Stimulated activated CD4-positive, alpha-beta T cell treated with anti-CD3 and anti-CD28 coated beads, Interleukin-1b, Interleukin-23, amount 100 ng/mL, for 24 hours (primary cell): Measurements from ENCODE around the gene IKZF3.
"Not testable (repeated sequence)": the region's sequence is repeated elsewhere in the genome, so short reads cannot be mapped to it uniquely, and the experiment has no call there.

ENCODE experiments used
- DNase-seq, 4 experiments: peaks; one replicate each; pipeline ENCODE4 v3.0.0-alpha.2; 2020; ENCODE audit warnings: low read depth in 4 of 4, low spot score in 1 of 4

Gene IKZF3

DNA sequence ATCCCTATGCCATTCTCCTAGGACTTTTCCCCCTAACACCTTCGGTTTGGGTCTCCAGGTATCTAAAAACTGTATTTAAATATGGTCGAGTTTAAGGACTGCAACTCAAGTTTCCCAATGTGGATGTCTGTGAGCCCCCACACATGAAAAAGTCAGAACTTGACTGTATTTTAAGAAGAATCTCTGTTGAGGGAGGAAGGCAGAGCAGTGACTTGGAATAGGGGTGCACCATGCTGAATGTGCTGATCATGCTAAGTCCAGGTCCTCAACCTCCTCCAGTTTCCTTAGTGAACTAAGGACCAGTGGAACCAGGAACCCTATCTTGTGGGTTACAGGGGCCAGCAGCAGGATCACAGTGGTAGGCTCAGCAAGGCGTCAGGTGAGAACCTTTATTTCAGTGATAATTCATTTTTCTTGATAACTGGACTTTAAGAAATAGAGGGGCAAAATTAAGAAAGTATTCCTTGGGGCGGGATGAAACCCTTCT lies 106.9 kb downstream of the IKZF3 start:
- DNase-seq: no peak

DNA sequence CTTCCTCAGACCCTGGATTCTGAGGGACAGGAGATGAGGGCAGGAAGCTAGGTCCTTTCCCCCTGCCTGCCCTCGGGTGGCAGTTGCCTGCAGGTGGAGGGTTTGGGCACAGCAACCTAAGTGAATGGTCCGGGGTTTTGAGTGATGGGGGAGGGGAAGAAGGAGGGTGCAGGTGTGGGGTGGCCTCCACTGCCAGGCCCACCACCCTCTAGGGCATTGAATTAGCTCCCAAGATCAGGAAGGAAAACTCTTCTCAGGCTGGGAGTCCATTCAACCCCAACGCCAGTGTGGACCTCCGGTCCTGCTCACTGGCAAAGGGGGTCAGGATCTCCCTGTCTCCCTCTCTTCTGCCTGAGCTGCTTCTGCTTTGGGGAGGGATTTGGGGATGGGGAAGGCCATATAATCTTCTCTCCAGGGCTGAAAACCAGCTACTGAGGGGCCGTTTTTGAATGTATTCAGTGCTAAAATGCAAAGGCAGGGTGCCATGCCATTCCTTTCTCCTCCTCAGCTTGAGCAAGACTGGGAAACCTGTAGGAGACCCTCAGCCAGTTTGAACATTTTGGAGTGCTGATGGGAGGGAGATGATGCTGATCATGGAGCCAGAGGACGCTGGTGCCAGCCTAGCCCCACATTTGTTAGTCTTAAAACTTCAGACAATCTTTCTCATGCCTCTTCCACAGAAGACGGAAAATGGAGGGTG lies 107.6 kb downstream of the IKZF3 start:
- no peak for DNase-seq

DNA sequence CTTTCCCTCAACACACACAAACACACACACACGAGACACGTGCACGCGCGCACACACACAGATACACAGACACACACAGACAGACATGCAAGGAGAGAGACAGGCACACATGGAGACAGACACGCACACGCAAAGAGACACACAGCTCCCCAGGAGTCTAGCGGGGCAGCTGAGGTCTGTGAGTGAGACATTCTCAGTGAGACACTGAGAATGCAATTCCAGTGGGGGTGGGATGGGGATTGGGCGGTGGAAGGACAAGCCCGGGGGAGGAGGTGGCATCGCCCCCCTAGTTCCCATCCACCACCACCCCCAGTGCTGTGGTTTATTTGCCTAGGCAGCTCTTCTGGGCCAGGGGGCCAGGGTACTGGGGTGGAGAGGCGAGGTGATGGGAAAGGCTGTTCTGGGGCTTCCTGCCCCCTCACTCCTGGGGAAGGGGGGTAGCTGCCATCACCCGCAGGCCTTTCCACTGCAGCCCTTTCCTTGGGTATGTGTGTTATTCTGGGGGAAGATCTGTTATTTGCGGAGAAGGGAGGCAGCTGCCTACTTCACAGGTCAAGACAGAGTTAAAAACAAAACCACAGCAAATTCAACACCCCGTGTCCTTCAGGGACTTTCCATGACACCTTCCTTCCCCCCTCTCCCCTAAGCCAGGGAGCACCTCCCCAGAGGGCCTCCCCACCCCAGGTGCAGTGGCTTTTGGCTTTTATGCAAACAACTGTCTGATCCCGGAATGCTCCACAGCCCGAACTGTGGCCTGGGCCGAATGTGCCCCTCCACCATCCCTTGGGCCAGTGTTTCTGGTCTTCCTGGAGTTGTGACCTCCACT lies 108.3 kb downstream of the IKZF3 start:
- peak in 1 of 4 experiments; percentile 24 for DNase-seq

DNA sequence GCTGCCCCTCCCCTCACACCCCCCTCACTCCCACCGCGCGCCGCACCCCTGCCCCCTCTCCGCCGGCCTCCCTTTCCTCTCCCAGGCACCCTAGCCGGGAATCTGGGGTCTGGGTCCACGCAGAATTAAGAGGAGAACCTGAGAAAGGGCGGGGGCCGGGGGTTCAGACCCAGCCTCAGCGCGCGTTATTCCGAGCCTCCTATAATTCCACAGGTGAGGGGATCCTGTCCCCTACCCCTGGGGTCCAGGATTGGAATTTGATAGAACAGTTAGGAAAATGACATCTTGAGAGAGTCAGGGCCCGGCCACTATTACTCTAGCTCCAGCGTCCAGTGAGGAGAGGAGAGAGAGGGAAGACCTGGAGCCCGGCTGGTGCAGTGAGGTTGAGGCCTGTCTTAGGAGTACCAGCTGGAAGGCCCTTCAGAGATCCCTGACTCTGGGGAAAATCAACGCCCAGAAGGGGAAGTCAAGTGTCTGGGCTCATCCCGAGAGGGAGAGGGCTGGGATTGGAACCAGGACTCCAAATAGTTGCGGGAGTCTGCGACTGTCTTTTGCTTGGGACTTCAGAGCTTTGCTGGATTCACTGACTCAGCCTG lies 109.1 kb downstream of the IKZF3 start:
- DNase-seq: no peak

DNA sequence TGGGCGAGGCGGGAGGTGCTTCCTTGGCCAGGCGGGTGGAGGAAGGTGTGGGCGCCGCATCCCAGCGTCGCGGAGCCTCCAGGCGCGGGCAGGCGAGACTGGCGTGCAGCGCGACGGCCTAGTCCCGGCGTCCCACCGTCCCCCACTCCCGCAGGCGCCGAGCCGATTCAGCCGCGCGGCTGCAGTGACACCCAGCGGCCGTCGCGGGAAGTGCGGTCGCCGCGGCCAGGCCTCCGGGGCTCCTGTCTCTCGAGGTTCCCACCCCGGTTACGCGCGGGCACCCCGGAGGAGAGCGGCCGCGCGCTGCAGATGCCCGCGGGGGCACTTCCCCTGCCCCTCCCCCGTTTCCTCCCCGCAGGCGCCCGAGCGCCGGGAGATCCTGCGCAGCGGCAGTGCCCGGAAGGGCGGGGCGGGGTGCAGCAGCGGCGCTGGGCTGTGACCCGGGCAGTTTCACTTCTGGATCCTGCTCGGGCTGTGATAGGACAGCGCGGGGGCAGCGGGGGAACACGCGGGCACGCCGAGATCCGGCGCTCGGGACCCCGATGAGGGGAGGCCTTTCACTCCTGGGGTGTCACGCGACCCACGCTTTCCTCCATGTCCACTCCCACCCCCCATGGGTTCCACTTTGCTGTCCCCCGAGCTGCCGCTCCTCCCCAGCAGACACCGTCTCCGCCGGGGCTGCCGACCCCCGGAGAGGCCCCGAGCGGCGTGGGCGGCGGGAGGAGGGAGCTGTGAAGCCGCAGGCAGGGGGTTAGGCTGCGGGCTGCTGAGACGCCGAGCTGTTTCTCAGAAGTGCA lies 109.8 kb downstream of the IKZF3 start:
- DNase-seq: peak; percentile 77 to 96 (median 84)

DNA sequence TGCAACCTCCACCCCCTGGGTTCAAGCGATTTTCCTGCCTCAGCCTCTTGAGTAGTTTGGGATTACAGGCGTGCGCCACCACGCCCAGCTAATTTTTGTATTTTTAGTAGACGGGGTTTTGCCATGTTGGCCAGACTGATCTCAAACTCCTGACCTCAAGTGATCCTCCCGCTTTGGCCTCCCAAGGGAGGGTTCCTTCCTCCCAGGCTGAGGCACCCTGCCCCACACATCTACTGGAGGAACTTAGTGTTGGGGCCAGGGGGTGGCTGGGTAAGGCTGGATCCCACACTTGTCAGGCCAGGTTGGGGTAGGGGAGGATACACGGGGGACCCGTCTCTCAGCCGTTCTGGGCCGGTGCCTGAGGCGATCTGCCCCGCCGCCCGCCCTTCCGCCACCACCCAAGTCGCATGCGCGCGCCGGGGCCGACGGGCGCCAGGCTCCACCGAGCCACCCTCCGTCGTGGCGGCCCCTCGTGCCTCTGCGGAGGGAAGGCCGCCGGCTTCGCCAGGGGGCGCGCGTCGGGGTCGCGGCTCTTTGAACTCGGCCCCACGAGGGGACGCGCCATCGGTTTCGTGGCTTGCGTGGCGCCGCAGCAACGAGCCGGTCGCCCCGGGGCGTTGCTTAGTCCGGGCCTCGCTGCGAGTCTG lies 110.5 kb downstream of the IKZF3 start:
- peak in 2 of 4 experiments; percentile 30 to 52 for DNase-seq

DNA sequence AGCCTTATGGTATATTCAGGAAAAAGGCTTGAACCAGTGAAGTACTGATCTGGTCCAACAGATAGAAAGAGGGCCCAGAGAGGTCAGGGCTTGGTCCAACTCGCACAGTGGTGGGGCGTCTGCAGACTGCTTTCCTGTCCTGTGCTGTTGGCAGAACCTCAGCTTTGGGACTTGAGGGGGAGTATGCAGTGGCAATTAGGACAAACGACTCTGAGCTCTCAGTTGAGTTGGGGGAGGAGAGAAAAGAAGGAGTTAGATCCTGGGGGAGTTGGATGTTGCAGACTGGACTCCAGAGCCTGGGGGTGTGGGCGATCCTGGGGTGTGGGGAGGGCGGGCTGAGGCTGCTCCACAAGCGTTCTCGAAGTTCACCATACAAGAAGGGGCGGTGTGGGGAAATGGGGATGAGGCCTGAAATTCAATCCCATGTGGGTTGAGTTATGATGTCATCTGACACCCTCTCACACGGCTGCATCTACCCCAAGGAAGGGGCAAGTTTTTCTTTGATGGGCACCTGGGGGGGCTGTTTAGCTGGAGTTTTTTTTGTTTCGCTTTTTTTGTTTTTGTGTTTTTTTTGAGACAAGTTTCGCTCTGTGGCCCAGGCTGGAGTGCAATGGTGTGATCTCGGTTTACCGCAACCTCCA lies 111.8 kb downstream of the IKZF3 start:
- DNase-seq: no peak

DNA sequence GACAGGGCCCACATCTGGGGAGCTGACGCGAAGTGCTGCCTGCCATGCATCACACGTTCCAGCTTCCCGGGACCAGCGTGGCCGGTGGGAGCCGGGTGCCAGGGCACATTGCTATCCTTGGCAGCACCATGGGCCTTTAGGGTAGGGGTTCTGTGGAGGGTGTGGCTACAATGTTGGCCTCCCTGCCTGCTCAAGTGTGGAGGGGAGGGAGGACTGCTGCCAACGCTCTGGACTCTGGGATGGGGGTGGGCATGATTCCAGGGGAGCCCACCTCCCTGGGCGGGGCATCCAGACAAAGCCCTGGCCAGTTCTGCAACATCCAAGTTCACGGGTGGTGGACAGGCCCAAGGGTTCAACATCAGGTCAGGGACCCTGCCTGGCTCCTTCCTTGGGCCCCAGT lies 112.5 kb downstream of the IKZF3 start:
- DNase-seq: no peak

DNA sequence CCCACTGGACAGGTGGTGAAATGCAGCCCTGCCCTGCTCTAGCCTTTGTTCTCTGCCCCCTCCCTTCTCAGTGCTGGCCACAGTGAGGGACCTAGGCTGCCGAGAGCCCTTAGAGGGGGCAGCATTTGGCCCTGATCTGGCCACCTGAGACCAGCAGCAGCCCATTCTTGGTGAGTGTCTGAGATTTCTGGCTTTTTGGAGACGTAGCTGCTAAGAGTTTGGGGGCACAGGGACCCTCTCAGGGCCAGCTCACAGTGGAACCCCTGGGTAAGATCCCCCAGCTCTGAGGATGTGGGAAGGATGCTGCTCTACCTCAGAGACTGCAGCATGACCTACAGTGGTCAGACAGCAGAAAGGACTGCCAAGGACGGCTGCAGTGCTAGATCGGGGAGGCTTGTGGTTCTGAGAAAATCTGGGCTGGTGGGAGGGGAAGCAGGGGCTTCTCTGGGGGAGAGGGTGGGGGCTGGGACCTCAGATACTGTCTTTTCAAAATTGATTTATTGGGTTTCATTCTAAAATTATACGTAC lies 113.0 kb downstream of the IKZF3 start:
- no peak for DNase-seq

DNA sequence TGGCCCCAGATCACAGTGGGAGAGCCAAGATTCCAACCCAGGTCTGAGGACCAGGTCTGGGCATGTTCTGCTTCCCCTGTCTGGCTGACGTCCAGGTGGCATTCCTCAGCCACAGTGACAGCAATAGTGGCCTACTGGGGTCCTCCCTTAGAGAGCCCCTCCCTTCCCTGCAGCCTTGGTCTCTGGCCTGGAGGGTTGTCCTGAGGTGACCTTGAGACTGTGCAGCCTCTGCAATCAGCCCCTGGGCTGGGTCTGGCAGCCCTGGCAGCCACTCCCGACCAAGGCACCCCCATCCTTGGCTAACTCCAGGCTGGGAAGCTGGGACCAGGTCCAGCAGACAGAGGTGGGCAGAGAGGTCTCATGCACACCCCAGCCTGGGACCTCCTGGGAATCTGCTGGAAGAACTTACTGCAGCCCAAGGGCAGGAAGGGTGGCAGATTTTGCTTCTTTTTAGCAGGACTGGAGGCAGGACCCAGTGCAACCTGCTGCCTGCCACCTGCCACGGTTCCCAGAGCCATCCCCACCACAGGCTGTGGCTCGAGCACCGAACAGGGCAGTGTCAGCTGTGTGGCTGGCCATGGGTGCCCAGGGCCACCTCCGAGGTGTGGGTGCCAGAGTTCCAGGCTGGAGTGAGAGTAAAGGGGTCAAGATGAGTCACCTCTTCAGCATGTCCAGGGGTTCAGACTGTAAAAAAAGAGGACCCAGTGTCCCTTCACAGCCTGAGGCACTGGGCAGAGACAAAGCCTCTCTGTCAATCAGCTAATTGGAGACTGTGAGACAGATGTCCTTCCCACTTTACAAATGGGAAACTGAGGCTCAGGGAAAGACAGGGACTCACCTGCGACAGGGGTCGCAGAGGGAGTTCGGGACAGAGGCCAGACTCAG lies 113.7 kb downstream of the IKZF3 start:
- no peak for DNase-seq

DNA sequence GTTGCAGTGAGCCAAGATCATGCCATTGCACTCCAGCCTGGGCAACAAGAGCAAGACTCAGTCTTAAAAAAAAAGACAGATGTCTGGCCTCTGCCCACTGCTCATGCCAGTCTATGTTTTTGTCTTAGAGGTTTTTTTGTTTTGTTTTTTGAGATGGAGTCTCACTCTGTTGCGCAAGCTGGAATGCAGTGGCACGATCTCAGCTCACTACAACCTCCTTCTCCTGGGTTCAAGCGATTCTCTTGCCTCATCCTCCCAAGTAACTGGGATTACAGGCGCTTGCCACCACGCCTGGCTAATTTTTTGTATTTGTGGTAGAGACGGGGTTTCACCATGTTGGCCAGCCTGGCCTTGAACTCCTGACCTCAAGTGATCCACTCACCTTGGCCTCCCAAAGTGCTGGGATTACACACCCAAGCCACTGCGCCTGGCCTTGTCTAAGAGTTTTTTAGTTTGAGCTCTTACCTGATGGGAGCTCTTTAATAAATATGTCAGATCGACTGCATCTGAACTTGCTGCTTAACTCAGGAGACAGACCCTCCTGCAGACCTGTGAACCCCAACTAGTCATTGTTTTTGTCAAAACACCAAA lies 115.6 kb downstream of the IKZF3 start:
- not testable (repeated sequence) for DNase-seq

DNA sequence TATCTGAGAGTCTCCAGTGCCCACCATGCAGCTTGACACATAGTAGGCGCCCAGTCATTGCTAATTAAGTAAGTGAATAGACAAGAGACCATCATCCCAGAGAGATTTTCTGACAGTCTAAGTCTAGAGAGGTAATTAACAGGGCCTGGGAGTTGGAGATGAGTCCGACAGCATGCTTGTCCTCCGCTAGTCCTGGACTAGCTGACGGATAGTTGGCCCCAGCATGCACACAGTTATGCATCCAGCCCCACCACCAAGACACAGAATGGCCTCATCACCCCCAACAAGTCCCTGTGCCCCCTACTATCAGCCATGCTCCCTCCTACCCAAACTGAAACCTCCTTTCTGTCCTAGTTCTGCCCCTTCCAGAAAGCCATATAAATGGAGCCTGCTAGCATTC lies 116.4 kb downstream of the IKZF3 start:
- no peak for DNase-seq

DNA sequence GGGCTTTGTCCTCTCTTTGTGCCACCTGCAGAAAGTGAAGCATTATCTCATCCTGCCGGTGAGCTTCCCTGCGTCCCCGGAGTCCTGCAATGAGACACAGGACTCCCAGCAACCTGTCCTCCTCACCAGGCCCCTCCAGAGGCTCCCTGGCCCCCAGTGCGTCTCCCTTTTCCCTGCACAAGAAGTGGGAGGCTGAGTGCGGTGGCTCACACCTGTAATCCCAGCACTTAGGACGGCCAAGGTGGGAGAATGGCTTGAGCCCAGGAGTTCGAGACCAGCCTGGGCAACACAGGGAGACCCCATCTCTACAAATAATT lies 118.0 kb downstream of the IKZF3 start:
- no peak for DNase-seq

DNA sequence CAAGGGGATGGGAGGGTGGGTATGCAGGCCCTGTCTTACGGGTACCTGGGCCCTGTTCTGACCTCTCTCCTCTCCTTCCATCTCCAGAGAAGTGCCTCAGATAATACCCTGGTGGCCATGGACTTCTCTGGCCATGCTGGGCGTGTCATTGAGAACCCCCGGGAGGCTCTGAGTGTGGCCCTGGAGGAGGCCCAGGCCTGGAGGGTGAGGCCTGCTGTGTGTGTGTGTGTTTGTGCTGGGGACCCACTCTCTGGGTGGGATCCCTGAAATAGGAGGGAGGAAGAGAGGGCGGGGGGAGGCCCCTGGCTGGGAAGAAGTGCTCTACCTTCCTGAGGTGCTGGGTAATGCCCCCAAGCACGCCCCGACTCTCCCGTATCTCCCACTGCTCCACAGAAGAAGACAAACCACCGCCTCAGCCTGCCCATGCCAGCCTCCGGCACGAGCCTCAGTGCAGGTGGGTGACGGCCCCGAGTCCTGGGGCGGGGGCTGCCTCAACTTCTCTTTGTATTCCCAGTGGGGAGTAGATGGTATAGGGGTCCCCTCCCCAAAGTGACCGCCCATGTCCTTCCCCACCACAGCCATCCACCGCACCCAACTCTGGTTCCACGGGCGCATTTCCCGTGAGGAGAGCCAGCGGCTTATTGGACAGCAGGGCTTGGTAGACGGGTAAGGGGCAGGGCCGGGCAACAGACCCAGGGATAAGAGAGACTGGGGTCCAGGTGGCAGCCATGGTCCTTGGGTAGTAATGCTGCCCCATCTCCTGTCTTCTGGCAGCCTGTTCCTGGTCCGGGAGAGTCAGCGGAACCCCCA lies 118.6 kb downstream of the IKZF3 start:
- no peak for DNase-seq

DNA sequence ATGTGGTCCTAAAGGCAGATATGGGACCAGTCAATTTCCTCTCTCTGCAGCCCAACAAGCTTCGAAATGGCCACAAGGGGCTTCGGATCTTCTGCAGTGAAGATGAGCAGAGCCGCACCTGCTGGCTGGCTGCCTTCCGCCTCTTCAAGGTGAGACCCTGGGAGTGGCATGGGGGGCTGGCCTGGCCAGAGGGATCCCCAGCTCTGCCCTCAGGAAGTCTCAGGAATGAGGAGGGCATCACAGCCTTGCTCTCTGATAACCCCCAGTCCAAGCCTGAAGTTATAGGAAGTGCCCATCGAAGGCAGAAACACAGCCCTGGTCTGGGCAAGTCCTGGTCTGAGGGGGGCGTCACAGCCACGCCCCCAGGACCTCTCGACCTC lies 119.3 kb downstream of the IKZF3 start:
- DNase-seq: no peak

DNA sequence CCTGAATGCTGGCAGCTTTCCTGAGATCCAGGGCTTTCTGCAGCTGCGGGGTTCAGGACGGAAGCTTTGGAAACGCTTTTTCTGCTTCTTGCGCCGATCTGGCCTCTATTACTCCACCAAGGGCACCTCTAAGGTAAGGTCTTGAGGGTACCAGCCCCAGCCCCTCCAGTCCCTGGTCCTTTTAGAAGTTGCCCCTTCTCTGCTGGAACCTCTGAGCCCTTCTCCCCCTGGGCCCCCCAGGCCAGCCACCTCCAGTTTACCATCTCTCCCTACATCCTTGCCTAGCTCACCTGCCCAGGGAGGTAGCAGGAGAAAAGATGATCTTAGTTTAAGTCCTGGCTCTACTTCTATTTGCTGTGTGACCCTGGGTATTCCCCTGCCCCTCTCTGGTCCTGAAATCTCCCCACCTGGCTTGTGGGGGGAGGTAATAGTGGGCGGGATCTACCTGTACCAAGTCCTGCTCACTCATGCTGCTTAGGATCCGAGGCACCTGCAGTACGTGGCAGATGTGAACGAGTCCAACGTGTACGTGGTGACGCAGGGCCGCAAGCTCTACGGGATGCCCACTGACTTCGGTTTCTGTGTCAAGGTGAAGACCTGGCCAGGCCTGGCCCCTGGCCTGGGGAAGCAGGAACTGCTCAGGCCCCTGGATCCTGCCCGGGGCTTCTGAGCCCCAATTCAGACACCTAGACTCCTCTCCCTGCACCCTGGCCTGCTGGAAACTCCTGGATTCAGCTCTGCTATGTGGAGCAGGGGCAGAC lies 119.9 kb downstream of the IKZF3 start:
- no peak for DNase-seq

DNA sequence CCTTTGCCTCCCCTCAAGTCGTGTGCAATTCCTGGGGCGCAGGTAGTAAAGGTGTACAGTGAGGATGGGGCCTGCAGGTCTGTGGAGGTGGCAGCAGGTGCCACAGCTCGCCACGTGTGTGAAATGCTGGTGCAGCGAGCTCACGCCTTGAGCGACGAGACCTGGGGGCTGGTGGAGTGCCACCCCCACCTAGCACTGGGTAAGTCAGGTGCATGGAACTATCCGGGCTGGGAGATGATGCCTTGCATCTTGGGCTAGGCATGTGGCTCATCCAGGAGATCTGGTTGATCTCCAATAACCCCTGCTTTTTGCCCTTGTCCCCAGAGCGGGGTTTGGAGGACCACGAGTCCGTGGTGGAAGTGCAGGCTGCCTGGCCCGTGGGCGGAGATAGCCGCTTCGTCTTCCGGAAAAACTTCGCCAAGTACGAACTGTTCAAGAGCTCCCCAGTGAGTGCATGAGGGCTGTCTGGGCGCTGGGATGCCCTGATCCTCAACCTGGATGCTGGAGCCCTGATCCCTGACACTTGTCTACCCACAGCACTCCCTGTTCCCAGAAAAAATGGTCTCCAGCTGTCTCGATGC lies 121.2 kb downstream of the IKZF3 start:
- no peak for DNase-seq
